MCF 10A (cell line): ENCODE results near the gene IFI6. TPM values are rescaled to one million over a fixed set of nuclear protein-coding genes. Genes with fewer than 3 reads are reported as not detected.

Experiments
- BruUV-seq: library from RNA; stranded (reverse); fragments of 400-500 nt; replicated peaks from 2 replicates; lab custom pipeline; 2021; lab: Mats Ljungman, UMichigan
- CTCF ChIA-PET: fragments of 300-600 bp; sonication (Branson Sonifier 250); formaldehyde crosslinking; extraction: SDS; loops from one replicate; lab custom pipeline; 2021; ENCODE audit warnings: antibody characterized with exemption, inconsistent platforms; lab: Yijun Ruan, JAX
- POLR2A ChIA-PET: fragments of 300-600, 350-650 bp; sonication (Branson Sonifier 250); formaldehyde crosslinking; extraction: SDS; loops from one replicate; lab custom pipeline; 2020; ENCODE audit warnings: antibody characterized with exemption, inconsistent platforms; lab: Yijun Ruan, JAX
- DNase-seq: peaks from one replicate; pipeline ENCODE4 v3.0.0-alpha.2; 2018; ENCODE audit not compliant: unreplicated experiment
- H3K27ac Mint-ChIP-seq: one replicate; pipeline ENCODE4 v1.8.0; 2022; ENCODE audit warnings: mild to moderate bottlenecking, low read depth, mixed read lengths; ENCODE audit not compliant: unreplicated experiment
- H3K27me3 Mint-ChIP-seq: one replicate; pipeline ENCODE4 v1.8.0; 2022; ENCODE audit warnings: mixed read lengths; ENCODE audit not compliant: insufficient read depth, unreplicated experiment
- H3K36me3 Mint-ChIP-seq: one replicate; pipeline ENCODE4 v1.8.0; 2022; ENCODE audit warnings: mild to moderate bottlenecking, moderate library complexity, mixed read lengths; ENCODE audit not compliant: insufficient read depth, unreplicated experiment
- H3K4me1 Mint-ChIP-seq: one replicate; pipeline ENCODE4 v1.8.0; 2022; ENCODE audit warnings: mixed read lengths; ENCODE audit not compliant: insufficient read depth, unreplicated experiment
- H3K4me3 Mint-ChIP-seq: one replicate; pipeline ENCODE4 v1.8.0; 2022; ENCODE audit warnings: mild to moderate bottlenecking, moderate library complexity, mixed read lengths; ENCODE audit not compliant: unreplicated experiment
- H3K9me3 Mint-ChIP-seq: one replicate; pipeline ENCODE4 v1.8.0; 2022; ENCODE audit warnings: mixed read lengths; ENCODE audit not compliant: unreplicated experiment
- intact Hi-C: fragments of 100-400 bp; cut with micrococcal nuclease; formaldehyde crosslinking; loops from 2 replicates; pipeline ENCODE4 v1.14.1; 2022
- total RNA-seq: library from RNA; stranded (reverse); gene quantifications from 2 replicates; pipeline ENCODE4 v1.2.3, GENCODE V29; 2022
- TF ChIP-seq, protein P1 (sequence below): fragments of 200-600 bp; IDR thresholded peaks from one replicate; pipeline ENCODE4 v1.8.0; 2022; ENCODE audit warnings: antibody characterized with exemption, mild to moderate bottlenecking; ENCODE audit not compliant: unreplicated experiment

The IFI6 gene
- total RNA-seq, 1 experiment from 2014 or later, result 5.8 TPM

DNA sequence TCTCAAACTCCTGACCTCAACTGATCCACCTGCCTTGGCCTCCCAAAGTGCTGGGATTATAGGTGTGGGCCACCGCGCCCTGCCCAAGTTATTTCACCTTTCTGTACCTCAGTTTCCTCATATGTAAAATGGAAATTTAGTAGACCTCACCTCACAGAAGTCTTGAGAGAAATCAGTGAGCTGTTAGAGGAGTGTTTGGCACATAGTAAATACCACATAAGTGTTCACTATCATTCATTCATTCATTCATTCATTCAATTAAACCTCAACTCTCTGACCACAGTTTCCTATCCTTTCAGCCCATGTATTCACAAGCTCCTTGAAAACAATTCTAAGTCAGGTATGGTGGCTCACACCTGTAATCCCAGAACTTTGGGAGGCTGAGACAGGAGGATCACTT lies 33.2 kb downstream of the IFI6 start:
- DNase-seq, result no peak
- BruUV-seq, result no TSS peak
- TF ChIP-seq, protein P1, sequence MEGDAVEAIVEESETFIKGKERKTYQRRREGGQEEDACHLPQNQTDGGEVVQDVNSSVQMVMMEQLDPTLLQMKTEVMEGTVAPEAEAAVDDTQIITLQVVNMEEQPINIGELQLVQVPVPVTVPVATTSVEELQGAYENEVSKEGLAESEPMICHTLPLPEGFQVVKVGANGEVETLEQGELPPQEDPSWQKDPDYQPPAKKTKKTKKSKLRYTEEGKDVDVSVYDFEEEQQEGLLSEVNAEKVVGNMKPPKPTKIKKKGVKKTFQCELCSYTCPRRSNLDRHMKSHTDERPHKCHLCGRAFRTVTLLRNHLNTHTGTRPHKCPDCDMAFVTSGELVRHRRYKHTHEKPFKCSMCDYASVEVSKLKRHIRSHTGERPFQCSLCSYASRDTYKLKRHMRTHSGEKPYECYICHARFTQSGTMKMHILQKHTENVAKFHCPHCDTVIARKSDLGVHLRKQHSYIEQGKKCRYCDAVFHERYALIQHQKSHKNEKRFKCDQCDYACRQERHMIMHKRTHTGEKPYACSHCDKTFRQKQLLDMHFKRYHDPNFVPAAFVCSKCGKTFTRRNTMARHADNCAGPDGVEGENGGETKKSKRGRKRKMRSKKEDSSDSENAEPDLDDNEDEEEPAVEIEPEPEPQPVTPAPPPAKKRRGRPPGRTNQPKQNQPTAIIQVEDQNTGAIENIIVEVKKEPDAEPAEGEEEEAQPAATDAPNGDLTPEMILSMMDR, result no peak
- H3K4me1 Mint-ChIP-seq, result no peaks in the 10 kb centered on the region
- no peak overlapping the region for H3K4me3 Mint-ChIP-seq
- no peak overlapping the region for H3K27ac Mint-ChIP-seq
- CTCF ChIA-PET, result interaction anchor here (0.8 to 0.9 kb wide), 2 partner anchors 13 to 338 kb away, joined by 3 to 4 read pairs; no protein-coding TSS in a partner anchor
- intact Hi-C loops, result no loop called here
- peaks cover 10% of the 10 kb centered on the region for H3K27me3 Mint-ChIP-seq
- H3K9me3 Mint-ChIP-seq, result no peaks in the 10 kb centered on the region
- POLR2A ChIA-PET, result interaction anchor here (2.0 kb wide), 1 partner anchor 8 kb away, joined by 6 read pairs; no protein-coding TSS in a partner anchor
- no peaks in the 10 kb centered on the region for H3K36me3 Mint-ChIP-seq

DNA sequence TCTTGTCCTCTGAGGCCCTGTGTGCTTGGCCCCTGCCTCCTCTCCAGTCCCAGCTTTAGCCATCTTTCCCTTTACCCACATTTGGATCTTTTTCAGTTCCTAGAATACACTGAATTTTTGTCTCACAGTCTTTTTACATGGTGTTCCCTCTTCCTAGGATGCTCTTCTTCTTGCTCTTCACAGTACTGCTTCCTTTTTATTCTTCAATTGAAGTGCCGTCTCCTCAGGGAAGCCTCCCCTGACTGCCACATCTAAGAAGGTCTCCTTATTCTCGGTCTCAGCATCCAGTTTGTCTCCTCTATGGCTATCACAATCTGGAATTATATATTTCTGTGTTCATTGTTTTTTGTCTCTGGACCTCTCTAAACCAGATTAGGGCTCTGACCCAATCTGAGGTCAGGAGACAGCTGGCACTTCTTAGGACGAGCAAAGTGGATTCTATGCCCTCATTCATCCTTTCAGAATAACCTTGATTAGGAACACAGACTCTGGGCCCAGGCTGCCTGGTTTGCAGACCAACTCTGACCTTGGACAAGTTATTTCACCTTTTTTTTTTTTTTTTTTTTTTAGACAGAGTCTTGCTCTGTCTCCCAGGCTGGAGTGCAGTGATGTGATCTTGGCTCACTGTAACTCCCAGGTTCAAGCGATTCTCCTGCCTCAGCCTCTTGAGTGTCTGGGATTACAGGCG lies 33.8 kb downstream of the IFI6 start:
- H3K27ac Mint-ChIP-seq, result no peak overlapping the region
- BruUV-seq, result no TSS peak
- DNase-seq, result no peak
- no peaks in the 10 kb centered on the region for H3K9me3 Mint-ChIP-seq
- intact Hi-C loops, result no loop called here
- TF ChIP-seq, protein P1, result no peak
- peaks cover 10% of the 10 kb centered on the region for H3K27me3 Mint-ChIP-seq
- no peaks in the 10 kb centered on the region for H3K36me3 Mint-ChIP-seq
- H3K4me3 Mint-ChIP-seq, result no peak overlapping the region
- POLR2A ChIA-PET, result interaction anchor here (2.0 kb wide), 1 partner anchor 8 kb away, joined by 6 read pairs; no protein-coding TSS in a partner anchor
- H3K4me1 Mint-ChIP-seq, result no peaks in the 10 kb centered on the region
- CTCF ChIA-PET, result interaction anchor here (0.6 kb wide), 1 partner anchor 249 kb away, joined by 4 read pairs; no protein-coding TSS in a partner anchor

GRCh38 chr1:27635396-27636142 lies 36.4 kb downstream of the IFI6 start:
- Mint-ChIP-seq H3K27me3 (peaks cover 10% of the 10 kb centered on the region), H3K36me3 (no peaks in the 10 kb centered on the region), H3K4me3 (no peak overlapping the region), H3K27ac (no peak overlapping the region), H3K9me3 (no peaks in the 10 kb centered on the region), H3K4me1 (no peaks in the 10 kb centered on the region)
- TF ChIP-seq, protein P1, result no peak
- no TSS peak for BruUV-seq
- DNase-seq, result no peak
- CTCF ChIA-PET, result no interaction called here
- intact Hi-C loops, result no loop called here
- POLR2A ChIA-PET, result no interaction called here

- Mint-ChIP-seq H3K4me1 (no peaks in the 10 kb centered on the region), H3K27ac (no peak within 1 kb of the TSS), H3K36me3 (no peaks in the 10 kb centered on the region), H3K4me3 (peak within 1 kb of the TSS; percentile 9), H3K9me3 (no peaks in the 10 kb centered on the region), H3K27me3 (peaks cover 10% of the 10 kb centered on the region)
- DNase-seq, result no peak
- POLR2A ChIA-PET, result no interaction called here
- TF ChIP-seq, protein P1, result no peak
- BruUV-seq, result no TSS peak
- CTCF ChIA-PET, result no interaction called here
- intact Hi-C loops, result no loop called here
These were observed 37.0 kb downstream of the IFI6 start, which contains the start of gene FGR for GRCh38 chr1:27634985-27635367. Gene FGR, minus strand, starts transcription at chr1:27635185. Its CDS starts 11,269 bp downstream, at chr1:27623916.
